NCI-H82 treated with DMSO at 0.1 percent for 48 hours (cell line): ENCODE measurements around the gene AGBL1.
A peak's percentile ranks its signal among the peaks of the same experiment; 100 is the strongest.
"Not testable (repeated sequence)": the region's sequence is repeated elsewhere in the genome, so short reads cannot be mapped to it uniquely, and the experiment has no call there.

Experiments
- DNase-seq: peaks from one replicate; lab custom pipeline; 2025; ENCODE audit not compliant: unreplicated experiment; lab: John Stamatoyannopoulos, UW

Gene AGBL1

GRCh38 chr15:86489981-86490380 is 410.3 kb downstream of the AGBL1 start:
- no peak for DNase-seq

GRCh38 chr15:86491118-86491517 is 411.4 kb downstream of the AGBL1 start:
- DNase-seq, result no peak

- DNase-seq, result no peak
Measured at GRCh38 chr15:86493884-86494283, 414.2 kb downstream of the AGBL1 start.

GRCh38 chr15:86494475-86494874 is 414.8 kb downstream of the AGBL1 start:
- no peak for DNase-seq

- DNase-seq, result no peak
Measured at GRCh38 chr15:86502301-86502700, 422.6 kb downstream of the AGBL1 start.

- peak; percentile 16 for DNase-seq
Measured at GRCh38 chr15:86505951-86506350, 426.3 kb downstream of the AGBL1 start.

- DNase-seq, result peak; percentile 94
Measured at GRCh38 chr15:86506401-86506800, 426.7 kb downstream of the AGBL1 start.

- no peak for DNase-seq
Measured at GRCh38 chr15:86515625-86516024, 436.0 kb downstream of the AGBL1 start.

GRCh38 chr15:86522721-86523120 is 443.1 kb downstream of the AGBL1 start:
- no peak for DNase-seq

- DNase-seq, result no peak
Measured at GRCh38 chr15:86526938-86527690, 447.4 kb downstream of the AGBL1 start.

- not testable (repeated sequence) for DNase-seq
Measured at GRCh38 chr15:86528094-86528493, 448.4 kb downstream of the AGBL1 start.

GRCh38 chr15:86538141-86538540 is 458.5 kb downstream of the AGBL1 start:
- DNase-seq, result no peak

- DNase-seq, result no peak
Measured at GRCh38 chr15:86540840-86541467, 461.3 kb downstream of the AGBL1 start.

- DNase-seq, result no peak
Measured at GRCh38 chr15:86541540-86541939, 461.9 kb downstream of the AGBL1 start.

- no peak for DNase-seq
Measured at GRCh38 chr15:86550075-86550474, 470.4 kb downstream of the AGBL1 start.

GRCh38 chr15:86553108-86553507 is 473.4 kb downstream of the AGBL1 start:
- DNase-seq, result no peak

GRCh38 chr15:86555098-86555497 is 475.4 kb downstream of the AGBL1 start:
- DNase-seq, result no peak

GRCh38 chr15:86555939-86556338 is 476.3 kb downstream of the AGBL1 start:
- DNase-seq, result no peak

GRCh38 chr15:86556396-86557017 is 476.8 kb downstream of the AGBL1 start:
- no peak for DNase-seq

- no peak for DNase-seq
Measured at GRCh38 chr15:86557018-86557550, 477.4 kb downstream of the AGBL1 start.

- no peak for DNase-seq
Measured at GRCh38 chr15:86558252-86558651, 478.6 kb downstream of the AGBL1 start.

GRCh38 chr15:86558686-86559085 is 479.0 kb downstream of the AGBL1 start:
- no peak for DNase-seq
